SIG-M5 treated with dmso at 0.1 percent for 504 hours (cell line): ENCODE measurements around the gene TRIM29.

ENCODE experiments used
- DNase-seq: peaks from one replicate; lab custom pipeline; 2025; ENCODE audit not compliant: unreplicated experiment; lab: John Stamatoyannopoulos, UW

Gene TRIM29

DNA sequence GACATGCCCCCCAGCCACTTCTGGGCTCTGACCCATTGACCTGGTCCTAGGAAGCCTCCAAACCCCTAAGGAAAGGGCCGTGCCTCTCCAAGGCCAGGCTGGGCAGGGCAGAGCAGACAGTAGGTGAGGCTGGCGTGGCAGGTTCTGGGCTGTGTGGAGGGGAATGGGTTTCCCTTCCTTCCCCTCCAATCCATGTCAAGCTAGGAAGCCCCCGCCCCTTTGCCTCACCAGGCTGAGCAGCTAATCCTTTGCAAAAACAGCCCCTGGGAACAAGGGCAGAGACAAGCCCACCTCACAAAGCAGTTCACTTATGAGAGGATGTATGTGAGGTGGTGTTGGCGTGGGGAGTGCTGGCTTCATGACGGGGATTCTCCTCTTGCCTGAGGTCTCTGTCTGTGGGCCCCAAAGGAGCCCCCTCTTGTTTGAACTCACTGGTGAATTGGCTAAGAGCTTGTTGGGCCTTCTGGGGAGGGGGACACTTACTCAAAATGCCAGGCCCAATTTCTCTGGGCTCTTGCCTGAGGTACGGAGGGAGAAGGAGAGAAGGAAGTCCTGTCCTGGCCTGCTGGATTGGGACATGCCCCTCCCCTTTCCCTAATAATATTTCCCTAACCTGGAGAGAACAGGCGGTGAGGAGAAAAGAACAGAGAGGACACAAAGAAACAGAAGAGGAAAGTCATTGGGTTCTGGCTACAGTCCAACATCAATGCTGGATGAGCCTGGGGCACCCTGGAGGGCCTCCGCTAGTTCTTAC is 1.6 kb upstream of the TRIM29 start:
- no peak for DNase-seq

DNA sequence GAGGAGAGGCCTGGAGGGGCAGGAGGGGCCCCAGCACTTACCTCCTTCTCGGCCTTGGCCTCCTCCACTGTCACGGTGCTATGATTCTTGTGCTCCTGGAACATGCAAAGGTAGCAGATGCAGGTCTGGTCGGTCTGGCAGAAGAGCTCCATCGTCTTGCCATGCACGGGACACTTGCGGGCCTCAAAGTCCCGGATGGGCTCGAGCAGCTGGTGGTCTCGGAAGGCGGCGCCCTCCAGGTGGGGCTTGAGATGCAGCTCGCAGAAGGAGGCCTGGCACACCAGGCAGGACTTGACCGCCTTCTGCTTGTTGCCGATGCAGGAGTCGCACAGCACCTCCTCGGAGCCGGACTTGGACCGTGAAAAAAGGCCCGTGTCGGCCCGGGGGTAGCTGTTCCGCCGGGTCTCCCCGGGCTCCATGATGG is 714 bp downstream of the TRIM29 start:
- no peak for DNase-seq

DNA sequence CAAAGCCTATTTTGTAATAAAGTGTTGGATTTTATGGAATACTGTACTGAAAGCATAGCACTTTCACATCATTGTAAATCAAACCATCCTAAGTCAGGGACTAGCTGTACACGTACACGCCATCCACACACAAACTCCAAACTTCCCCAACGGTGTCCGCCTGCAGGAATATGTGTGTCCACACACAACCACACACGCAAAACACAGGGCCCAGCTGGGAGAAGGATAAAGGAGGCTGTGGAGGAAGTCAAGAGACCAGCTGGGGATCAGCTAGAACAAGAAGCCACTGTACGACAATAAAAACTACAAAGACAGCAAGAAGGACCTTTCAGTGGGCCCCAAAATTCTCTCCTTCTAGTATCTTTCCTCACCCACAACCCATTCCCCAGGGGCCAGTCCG is 1.6 kb downstream of the TRIM29 start:
- DNase-seq = no peak

DNA sequence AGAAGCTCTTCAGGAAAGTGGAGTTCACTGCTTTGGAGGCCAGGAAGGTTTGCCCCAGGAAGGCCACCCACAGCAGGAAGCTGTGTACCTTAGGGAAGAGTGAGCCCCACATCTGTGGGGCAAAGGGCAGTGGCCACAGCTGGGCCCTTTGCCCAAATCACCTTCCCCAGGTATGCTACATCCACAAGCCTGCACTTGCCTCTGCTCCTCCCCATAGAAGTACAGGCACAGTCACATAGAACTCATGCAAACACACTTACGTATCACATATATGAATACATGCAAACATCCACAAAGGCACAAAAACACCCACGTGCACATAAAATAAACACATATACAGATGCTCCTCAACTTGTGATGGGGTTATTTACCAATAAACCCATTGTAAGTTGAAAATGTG is 2.1 kb downstream of the TRIM29 start:
- no peak for DNase-seq

DNA sequence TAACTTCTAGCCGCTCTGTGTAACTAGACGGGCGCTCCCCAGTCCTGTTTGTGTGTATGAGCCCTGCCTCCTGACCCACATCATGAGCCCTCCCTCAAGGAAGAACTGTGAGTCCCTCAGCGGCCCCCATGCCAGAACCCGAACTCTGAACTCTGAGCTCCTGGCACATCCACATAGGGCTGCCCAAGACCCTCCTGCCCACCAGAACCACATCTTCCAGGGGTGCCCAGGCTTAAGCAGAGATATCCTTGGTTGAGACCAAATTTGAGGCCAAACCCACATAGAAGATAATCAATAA is 3.0 kb downstream of the TRIM29 start:
- DNase-seq = no peak

DNA sequence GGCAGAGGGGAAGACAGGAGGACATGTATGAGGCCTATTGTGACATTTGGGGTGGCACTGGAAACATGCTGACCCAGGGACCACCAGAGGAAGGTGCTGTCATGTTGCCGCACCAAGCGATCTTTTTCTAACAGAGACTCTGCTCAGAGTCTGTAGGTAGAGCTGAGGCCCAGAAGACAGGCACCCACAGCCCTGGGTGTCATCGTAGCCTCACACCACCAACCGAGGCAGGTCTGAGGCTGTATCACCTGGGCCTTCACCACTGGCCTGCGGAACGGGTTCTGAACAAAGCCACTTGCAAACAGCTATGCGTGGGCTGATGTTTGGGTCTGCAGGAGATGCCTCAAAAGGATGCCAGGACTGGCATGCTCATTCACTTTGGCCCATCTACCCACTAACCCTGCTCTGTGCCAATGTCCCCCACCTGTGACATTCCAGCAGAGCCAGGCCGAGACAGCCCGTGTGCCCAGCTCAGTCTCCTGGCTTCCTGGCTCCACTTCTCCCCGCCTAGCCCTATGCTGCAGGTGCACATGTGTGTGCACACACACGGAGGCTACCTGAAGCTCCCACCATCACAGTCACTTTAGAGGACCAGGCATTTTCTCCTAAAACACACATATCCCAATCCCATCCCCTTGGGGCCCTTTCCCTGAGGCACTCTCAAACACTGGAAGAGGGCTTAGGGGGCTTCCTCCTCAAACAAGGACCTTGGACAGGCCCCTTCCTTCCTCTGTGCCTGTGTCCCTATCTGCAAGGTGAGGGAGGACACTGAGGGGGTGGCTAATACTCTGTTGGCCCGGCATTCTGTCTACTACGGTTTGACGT is 3.6 kb downstream of the TRIM29 start:
- no peak for DNase-seq

DNA sequence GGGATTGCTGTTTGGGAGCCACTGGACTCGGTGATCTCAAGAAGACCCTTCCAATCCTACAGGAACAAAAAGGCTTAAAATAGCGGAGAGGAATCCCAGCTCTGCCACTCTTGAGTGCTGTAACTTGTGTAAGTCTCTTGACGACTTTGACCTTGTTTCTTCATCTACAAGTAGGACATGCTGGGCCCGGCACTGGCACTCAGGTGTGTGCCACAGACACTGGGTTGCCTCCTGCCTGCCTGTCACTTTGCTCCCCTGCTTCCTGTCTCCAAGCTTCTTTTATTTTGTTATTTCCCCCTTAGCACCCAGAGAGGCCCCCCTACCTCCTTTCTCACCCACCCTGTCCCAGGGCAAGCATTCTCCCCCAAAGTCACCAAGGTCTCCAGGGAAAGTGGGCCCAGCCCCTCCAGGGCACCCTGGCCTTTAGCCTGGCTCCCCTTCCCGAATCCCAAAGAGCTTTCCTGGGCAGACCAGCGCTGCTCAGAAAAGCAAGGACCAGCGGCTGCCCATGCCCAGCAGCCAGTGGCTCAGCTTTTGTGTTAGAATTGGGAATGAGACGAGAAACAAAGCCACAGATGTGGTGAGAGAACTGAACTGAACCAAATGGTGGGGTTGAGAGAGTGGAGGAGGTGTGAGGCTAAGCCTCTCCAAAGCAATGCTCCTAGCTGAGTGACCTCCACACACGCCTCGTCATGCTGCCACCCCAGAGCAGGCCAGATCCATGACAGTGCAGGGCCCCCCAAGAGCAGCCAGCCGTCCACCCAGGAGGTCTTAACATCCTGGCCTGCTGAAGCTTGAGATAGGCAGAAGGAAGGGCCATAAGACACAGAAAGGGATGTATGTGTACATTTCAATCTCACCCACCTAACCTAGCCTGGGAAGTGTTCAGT is 4.5 kb downstream of the TRIM29 start:
- DNase-seq = no peak

DNA sequence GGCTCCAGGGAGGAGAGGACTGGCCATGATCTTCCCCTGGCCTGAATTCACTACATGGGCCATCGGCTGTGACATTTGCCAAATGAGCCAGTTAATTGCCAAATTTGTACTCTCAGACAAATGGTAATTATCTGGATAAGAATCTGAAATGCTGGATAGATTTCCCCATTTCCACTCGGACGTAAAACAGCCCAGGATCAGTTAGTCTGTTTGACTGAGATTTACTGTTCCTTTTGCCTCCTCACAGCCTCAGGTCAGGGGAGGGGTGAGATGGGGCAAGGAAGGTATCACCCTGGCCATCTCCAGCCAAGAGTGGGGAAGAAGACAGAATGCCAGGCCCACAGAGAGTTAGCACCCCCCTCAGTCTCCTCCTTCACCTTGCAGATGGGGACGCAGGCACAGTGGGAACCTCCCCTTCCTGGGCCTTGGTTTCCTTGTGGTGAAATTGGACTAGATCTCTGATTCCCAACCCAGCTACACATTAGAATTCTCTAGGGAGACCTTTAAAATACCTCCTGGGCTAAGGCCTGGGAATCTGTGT is 5.2 kb downstream of the TRIM29 start:
- no peak for DNase-seq

DNA sequence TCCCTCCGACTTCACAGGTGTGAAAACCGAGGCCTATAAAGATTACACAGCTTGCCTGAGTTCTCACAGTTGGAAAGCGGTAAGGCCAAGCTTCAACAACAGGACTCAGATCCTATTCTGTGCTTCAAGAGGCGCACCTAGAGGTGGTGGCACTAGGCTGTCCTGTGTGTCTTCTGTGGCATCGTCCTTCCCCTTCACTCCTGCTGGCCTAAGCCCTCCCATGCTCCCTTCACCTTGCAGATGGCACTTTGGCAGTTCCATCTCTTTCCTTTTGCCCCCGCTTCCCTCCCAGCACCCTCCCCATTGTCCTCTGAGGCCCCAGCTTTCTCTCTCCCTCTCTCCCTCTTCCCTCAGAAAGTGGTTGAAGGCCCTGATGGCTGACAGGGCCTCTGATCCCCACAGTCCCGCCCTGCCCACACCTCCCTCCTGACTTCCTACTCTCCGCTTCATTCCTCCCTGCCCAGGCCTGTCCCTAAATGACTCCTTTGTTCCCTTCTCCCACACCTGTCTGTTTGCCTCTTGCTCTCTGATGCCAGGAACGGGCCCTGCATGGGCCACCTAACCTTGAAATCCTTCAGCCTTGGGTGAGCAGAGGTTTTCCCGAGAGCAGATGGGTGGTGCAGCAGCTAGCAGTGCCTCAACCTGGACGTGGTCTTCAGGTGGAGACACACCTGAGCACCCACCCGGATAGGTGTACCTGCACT is 5.8 kb downstream of the TRIM29 start:
- no peak for DNase-seq

DNA sequence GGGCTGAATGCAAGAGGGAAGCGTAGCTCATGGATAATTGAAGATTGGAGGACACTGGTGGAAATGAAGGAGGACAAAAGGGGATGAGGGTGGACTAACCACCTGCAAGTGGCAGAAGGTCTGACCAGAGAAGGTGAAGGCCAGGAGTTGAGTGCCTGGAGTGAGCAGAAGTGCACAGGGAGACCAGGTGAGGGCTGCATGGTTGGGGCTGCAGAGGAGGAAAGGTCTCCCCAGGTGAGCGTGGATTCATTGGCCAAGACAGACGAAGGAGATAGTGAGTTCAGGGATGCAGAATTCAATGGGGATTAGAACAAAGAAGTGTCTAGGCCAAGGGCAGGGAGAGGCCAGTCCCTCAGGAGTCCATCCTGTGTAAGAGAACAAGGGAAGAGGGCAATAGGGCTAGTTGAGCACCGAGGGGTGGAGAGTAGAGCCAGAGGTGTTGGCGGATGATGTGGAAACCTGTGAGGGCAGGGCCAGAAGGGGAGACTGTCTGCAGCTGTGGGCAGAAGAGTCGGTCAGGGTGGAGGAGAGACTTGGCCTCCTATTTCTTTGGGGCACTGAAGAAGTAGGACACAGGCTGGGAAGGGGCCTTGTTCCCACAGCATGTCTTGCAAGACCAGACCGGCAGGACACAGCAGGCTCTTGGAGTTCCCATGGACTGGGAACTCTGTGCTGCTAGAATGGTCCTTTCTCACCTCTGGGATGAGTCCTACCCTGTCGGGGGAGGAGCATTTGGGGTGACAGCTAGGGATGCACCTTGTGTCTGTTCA is 6.7 kb downstream of the TRIM29 start:
- no peak for DNase-seq

DNA sequence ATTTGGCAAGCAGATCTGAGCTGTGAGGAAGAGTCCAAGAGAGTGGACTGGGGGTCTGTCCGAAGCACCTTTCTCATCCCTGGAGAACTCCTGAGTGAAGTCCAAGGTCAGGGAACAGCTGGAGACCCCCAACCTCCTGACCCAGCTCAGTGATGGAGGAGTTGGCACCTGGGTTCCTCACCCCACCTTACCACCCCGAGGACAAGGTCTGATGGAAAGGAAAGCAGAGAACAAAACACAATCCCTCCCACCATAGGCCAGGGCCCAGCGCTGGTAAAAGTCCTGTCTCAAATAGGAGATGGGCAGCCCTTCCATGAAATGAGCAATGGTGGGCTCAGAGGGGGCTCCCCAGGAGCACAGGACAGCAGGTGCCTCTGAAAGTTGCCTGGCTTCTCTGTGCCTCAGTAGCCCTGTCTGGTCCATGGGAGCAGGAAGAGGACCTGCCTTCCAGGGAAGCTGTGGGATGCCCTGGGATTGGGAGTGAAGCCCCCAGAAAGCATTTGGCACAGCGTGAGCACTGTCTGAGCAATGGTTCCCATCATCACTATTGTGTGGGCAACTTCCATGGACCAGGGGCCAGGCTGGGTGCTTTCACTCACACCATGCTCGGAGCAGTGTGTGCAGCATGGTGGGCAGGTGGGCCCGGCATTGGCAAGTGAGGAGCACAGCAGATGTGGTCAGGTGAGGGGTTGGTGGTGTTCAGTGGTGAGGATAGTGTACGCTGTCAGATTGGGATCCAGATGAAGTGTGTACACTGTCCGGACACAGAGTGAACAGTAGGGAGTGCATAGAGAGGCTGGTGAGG is 7.5 kb downstream of the TRIM29 start:
- no peak for DNase-seq

DNA sequence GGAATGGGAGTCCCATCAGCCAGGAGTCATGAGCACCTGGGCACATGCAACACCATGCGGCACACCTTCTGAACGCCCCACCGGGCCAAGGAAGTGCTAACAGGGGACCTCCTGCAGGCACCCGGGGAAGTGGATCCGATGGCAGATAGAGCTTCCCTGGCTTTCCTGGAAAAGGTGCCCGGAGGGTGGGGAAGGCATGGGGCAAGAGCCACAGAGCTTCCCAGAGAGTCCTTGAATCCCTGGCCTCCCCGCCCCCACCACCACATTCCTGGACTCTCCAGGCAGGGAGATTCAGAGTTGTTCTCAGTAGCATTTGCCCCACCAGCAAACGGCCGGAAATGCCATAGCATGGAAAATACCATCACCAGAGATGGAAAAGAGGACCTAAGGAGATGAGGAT is 8.3 kb downstream of the TRIM29 start:
- DNase-seq = no peak

DNA sequence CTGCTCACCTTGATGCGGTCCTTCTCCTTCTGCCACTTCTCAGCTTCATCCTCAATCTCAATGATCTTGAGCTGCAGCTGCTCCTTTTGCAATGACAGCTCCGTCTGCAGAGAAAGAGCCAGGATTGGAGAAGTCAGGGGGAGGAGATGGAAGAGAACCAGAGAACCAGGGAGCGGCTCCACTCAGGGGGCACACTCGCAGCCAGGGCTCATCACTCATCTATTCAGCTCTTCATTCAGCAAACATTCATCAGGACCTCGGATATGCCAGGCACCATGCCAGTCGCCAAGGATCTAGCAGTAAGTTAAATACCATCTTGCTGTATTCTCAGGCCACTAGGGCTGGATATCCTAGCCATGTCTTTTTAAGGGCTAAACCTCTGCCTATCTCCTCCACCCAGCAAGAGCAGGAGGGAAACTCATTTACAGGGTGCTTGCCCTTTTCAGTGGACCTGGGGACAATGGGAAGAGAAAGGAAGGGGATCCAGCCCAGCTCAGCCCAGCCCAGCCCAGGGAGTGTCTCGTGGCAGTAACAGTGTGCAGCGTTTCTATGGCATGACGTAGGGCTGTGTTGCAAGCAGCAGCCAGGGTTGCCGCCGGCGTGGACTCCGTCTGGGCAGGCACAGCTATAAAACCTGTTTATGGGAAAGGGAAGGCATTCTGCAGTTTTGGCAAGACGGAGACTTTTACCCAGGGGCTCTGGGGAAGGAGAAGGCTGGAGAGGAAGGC is 9.4 kb downstream of the TRIM29 start:
- DNase-seq = no peak

DNA sequence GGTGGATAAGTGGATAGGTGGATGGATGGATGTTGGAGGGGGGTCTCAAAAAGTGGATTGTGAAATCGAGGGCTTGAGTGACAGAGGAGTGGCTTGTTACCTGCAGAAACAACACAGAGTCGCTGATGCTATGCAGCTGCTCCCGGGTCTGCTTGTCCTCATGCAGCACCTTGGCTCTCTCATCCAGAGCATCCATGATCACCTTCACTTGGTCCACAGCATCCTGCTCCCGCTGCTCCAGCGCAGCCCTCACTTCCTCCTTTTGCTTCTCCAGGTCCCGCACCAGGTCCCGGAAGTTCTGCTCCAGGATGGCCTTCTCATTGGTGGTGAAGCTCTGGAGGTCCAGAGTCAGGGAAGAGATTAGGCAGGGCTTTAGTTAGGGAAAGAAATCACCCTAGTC is 10.7 kb downstream of the TRIM29 start:
- DNase-seq = no peak

DNA sequence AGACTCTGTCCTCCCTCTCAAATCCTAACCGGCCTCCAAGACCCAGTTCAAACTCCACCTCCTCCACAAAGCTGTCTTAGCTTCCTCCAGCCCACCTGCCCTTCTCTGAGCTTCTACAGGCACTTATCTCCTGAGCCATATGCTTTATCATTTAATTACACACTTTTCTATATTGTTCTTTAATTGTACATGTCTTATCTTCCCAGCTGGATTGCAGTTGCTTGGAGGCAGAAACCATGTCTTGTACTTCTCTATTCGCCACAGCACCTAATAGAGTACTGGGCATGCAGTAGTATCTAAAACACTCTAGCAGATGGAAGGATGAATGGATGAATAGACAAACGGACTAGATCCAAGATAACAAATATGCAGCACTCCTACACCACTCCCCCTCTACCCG is 11.3 kb downstream of the TRIM29 start:
- DNase-seq = no peak

DNA sequence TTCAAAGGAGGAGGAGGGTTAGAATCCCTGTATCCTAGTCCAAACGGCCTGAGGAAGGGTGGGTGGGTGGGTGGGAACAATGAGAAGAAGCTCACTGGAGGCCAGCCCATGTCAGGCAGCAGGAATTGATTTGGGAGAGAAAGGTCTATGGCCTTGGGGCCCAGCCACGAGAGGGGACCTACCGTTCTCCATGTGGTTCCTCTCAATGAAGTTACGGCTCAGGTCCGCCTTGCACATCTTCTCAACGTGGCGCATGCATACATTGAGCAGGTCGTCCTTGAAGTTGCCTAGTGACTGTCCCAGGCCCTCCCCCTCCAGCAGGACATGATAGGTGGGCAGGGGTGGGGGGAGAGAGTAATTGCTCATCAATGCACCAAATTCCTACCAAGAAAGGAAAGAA is 12.4 kb downstream of the TRIM29 start:
- DNase-seq = no peak

DNA sequence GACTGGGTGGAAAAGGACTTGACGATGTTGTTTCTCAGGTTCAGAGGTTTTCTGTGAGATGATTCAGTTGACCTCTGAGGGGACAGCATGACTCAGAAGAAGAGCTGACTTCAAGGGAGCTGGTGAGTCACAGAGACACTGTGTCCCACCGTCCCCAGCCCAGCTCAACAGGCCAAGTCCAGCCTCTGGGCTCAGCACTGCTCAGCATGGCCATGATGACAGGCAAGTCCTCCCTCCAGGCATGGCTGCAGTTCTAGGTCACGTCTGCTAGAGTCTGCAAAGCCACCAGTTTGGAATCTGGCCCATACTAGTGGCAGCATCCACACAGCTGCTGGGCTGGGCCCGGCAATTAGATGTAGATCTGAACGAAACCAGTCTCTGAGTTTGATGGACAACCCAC is 12.9 kb downstream of the TRIM29 start:
- DNase-seq = no peak

DNA sequence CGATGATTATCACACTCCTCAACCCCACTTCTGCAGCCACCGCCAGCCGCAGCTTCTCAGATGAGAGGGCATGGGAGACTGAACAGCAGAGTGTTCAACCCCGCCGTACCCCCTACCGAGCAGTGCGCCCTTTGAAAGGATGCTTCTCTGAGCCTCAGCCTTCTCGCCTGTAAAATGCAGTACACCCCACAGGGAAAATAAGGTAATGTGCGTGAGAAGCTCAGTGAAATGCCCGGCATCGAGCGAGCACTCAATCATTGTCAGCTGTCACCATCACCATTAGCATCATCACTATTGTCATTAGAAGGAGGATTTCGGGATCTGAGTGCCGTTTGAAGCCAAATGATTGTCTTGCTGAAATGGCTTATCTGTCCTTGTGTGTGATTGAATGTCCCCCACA is 13.6 kb downstream of the TRIM29 start:
- no peak for DNase-seq

DNA sequence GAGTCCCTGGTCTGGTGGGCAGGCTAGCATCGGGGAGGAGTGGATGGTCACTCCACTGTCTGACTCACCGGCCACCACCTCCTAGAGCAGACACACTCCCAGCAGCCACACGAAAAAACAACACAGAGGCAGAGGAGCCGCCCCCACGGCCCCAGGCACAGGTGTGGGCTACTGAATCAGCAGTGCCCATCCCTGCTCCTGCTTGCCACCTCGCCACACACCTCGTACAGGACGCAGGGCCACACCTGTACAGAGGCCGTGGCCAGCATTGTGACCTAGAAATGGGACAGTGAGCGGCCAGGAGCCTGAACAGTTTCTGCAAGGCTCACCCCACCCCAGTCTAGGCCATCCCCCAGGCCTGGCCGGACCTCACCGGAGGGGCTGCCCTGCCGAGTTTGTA is 14.0 kb downstream of the TRIM29 start:
- DNase-seq = no peak
